Fibroblast of lung (primary cell): Measurements from ENCODE around the gene NR6A1. TPM values are rescaled to one million over a fixed set of nuclear protein-coding genes. Genes with fewer than 3 reads are reported as not detected.

Source experiments
- DNase-seq, 2 donors: peaks; one replicate each; pipeline versions ENCODE4 v3.0.0 to v3.0.0-alpha.2; 2010; ENCODE audit warnings: low read depth in 2 of 2
- H2AFZ ChIP-seq: 2 replicates; pipeline ENCODE4 v1.5.1; 2012; ENCODE audit warnings: low read length, control low read depth, inconsistent platforms
- H3K27ac ChIP-seq: 2 replicates; pipeline ENCODE4 v1.5.1; 2011; ENCODE audit warnings: low read length, control low read depth; ENCODE audit not compliant: insufficient read depth
- H3K27me3 ChIP-seq: 2 replicates; pipeline ENCODE4 v1.5.1; 2011; ENCODE audit warnings: mild to moderate bottlenecking, low read length; ENCODE audit not compliant: control insufficient read depth, insufficient read depth
- H3K36me3 ChIP-seq: 2 replicates; pipeline ENCODE4 v1.5.1; 2011; ENCODE audit warnings: low read length; ENCODE audit not compliant: control insufficient read depth, insufficient read depth
- H3K4me1 ChIP-seq: 2 replicates; pipeline ENCODE4 v1.5.1; 2011; ENCODE audit warnings: low read length; ENCODE audit not compliant: control insufficient read depth, insufficient read depth; ENCODE audit errors: extremely low read depth
- H3K4me2 ChIP-seq: 2 replicates; pipeline ENCODE4 v1.5.1; 2011; ENCODE audit warnings: low read length, control low read depth; ENCODE audit not compliant: insufficient read depth; ENCODE audit errors: extremely low read depth
- H3K4me3 ChIP-seq, 4 experiments: fragments of 200-600 bp in 1 of 4; sonication (generic) in 1 of 4; replicated peaks in 1 of 4; 2 replicates each; pipeline ENCODE4 v1.5.1; 2011 to 2016; ENCODE audit warnings: low read length in 4 of 4, low read depth in 3 of 4, mild to moderate bottlenecking in 3 of 4, control low read depth in 2 of 4, inconsistent platforms in 1 of 4, mixed read lengths in 1 of 4; ENCODE audit not compliant: insufficient read depth in 1 of 4; ENCODE audit errors: control extremely low read depth in 1 of 4
- H3K79me2 ChIP-seq: 2 replicates; pipeline ENCODE4 v1.5.1; 2012; ENCODE audit warnings: mild to moderate bottlenecking, low read length, inconsistent platforms; ENCODE audit not compliant: control insufficient read depth, insufficient read depth
- H3K9ac ChIP-seq: 2 replicates; pipeline ENCODE4 v1.5.1; 2011; ENCODE audit warnings: mild to moderate bottlenecking, low read length, control low read depth; ENCODE audit not compliant: insufficient read depth
- H3K9me3 ChIP-seq: 2 replicates; pipeline ENCODE4 v1.5.1; 2012; ENCODE audit warnings: low read depth, low read length; ENCODE audit not compliant: control insufficient read depth, insufficient read depth
- H4K20me1 ChIP-seq: 2 replicates; pipeline ENCODE4 v1.5.1; 2011; ENCODE audit warnings: low read length; ENCODE audit not compliant: control insufficient read depth, insufficient read depth; ENCODE audit errors: extremely low read depth
- CTCF ChIP-seq, 2 donors: IDR thresholded peaks in 1 of 2; conservative IDR thresholded peaks in 1 of 2; 1 replicate in 1 of 2; 2 replicates in 1 of 2; pipeline ENCODE4 v1.5.1; 2011 to 2012; ENCODE audit warnings: low read length in 2 of 2, control low read depth in 1 of 2, inconsistent platforms in 1 of 2, low read depth in 1 of 2, mild to moderate bottlenecking in 1 of 2
- EZH2 ChIP-seq: IDR thresholded peaks from 2 replicates; pipeline ENCODE4 v1.5.1; 2012; ENCODE audit warnings: low read length, control low read depth, mild to moderate bottlenecking; ENCODE audit errors: missing control alignments
- polyA plus RNA-seq, 2 donors: library from polyadenylated mRNA; depleted of rRNA in 1 of 2; stranded (reverse) in 1 of 2; unstranded in 1 of 2; fragments of >200 nt; gene quantifications; 2 replicates each; pipeline ENCODE4 v1.2.1, GENCODE V29; 2011 to 2012; ENCODE audit warnings: missing spikeins in 1 of 2
- total RNA-seq: library from RNA; depleted of rRNA; stranded (reverse); fragments of >200 nt; gene quantifications from 2 replicates; pipeline ENCODE4 v1.2.1, GENCODE V29; 2014

NR6A1 gene
- total and polyA plus RNA-seq, 2 donors (not counting 1 experiment from before 2014, with no cell fraction given): 0.07 to 0.50 TPM

- no peaks in the 10 kb centered on the region for H3K27me3 ChIP-seq
- H3K4me3 ChIP-seq: no peak overlapping the region
- no peak overlapping the region for H3K4me2 ChIP-seq
- no peak for DNase-seq
- no peak overlapping the region for H3K27ac ChIP-seq
- H4K20me1 ChIP-seq: no peaks in the 10 kb centered on the region
- H3K9me3 ChIP-seq: no peaks in the 10 kb centered on the region
- no peaks in the 10 kb centered on the region for H3K36me3 ChIP-seq
- peaks cover 2% of the 10 kb centered on the region for H3K79me2 ChIP-seq
- TF ChIP-seq EZH2 (no peak), CTCF (conservative IDR thresholded peaks at IDR 0.05 in 1 of 2, IDR thresholded peaks at IDR 0.05 in 1 of 2; ENCODE audit: low read depth in 1 of 2, low read length in 2 of 2) (no peak)
- H3K4me1 ChIP-seq: no peaks in the 10 kb centered on the region
- no peak overlapping the region for H3K9ac ChIP-seq
- H2AFZ ChIP-seq: no peak overlapping the region
Observed at GRCh38 chr9:124662561-124662960, 108.5 kb downstream of the NR6A1 start.

GRCh38 chr9:124661271-124661670, 109.8 kb downstream of the NR6A1 start:
- Histone ChIP-seq H3K27ac (no peak overlapping the region), H3K4me1 (no peaks in the 10 kb centered on the region), H2AFZ (no peak overlapping the region), H3K4me3 (no peak overlapping the region), H3K4me2 (no peak overlapping the region), H3K9me3 (no peaks in the 10 kb centered on the region), H4K20me1 (no peaks in the 10 kb centered on the region), H3K27me3 (no peaks in the 10 kb centered on the region), H3K9ac (no peak overlapping the region), H3K36me3 (no peaks in the 10 kb centered on the region), H3K79me2 (peaks cover 2% of the 10 kb centered on the region)
- no peak for TF ChIP-seq EZH2
- no peak for TF ChIP-seq CTCF (conservative IDR thresholded peaks at IDR 0.05 in 1 of 2, IDR thresholded peaks at IDR 0.05 in 1 of 2; ENCODE audit: low read depth in 1 of 2, low read length in 2 of 2)
- DNase-seq: peak in 1 of 2 donors; percentile 40

DNA sequence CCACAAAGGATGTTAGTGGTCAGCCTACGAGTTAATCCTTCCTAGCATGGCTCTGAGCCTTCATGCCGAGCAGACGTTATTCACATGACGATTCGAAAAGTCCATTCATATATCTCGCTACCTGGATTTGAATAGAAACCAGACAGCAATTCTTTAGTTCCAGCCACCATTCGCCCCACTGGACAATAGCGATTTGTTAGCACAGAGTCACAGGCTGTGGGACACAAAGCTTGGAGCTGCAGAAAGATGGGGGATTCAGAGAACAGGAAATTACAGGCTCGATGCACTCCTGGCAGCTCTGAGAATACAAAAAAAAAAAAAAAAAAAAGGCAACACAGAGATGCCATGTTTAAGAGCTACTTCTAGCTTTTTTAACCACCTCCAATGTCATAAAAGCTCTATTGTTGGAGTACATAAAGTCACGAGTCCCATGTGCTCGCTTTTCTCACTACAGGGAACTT, 110.7 kb downstream of the NR6A1 start:
- Histone ChIP-seq H3K27me3 (no peaks in the 10 kb centered on the region), H3K9me3 (no peaks in the 10 kb centered on the region), H3K36me3 (no peaks in the 10 kb centered on the region), H4K20me1 (no peaks in the 10 kb centered on the region), H2AFZ (peak overlapping the region; percentile 88), H3K4me3 (peak overlapping the region; percentile 63 to 79 (median 66)), H3K9ac (peak overlapping the region; percentile 69), H3K4me2 (peak overlapping the region; percentile 100), H3K79me2 (peaks cover 2% of the 10 kb centered on the region), H3K27ac (peak overlapping the region; percentile 63), H3K4me1 (no peaks in the 10 kb centered on the region)
- TF ChIP-seq EZH2 (no peak), CTCF (conservative IDR thresholded peaks at IDR 0.05 in 1 of 2, IDR thresholded peaks at IDR 0.05 in 1 of 2; ENCODE audit: low read depth in 1 of 2, low read length in 2 of 2) (no peak)
- peak; percentile 57 to 81 for DNase-seq
